HCEC 1CT (cell line): Measurements from ENCODE around the gene CYP2S1.
"Not testable (repeated sequence)": the region's sequence is repeated elsewhere in the genome, so short reads cannot be mapped to it uniquely, and the experiment has no call there.

Experiments
- DNase-seq: peaks from one replicate; pipeline ENCODE4 v3.0.0-alpha.2; 2017

CYP2S1 gene

GRCh38 chr19:41192574-41193429 is at the start of gene CYP2S1:
Gene CYP2S1, plus strand, starts transcription at chr19:41193219. Its CDS starts 46 bp downstream, at chr19:41193265.
- no peak for DNase-seq

GRCh38 chr19:41144403-41144802 is 48.6 kb upstream of the CYP2S1 start:
- peak; percentile 68 for DNase-seq

- DNase-seq = no peak
Measured at GRCh38 chr19:41149831-41150230, 43.2 kb upstream of the CYP2S1 start.

GRCh38 chr19:41150986-41151385 is 42.0 kb upstream of the CYP2S1 start:
- not testable (repeated sequence) for DNase-seq

GRCh38 chr19:41154060-41154459 is 39.0 kb upstream of the CYP2S1 start:
- no peak for DNase-seq

- DNase-seq = no peak
Measured at GRCh38 chr19:41156207-41156606, 36.8 kb upstream of the CYP2S1 start.

- no peak for DNase-seq
Measured at GRCh38 chr19:41159881-41160280, 33.1 kb upstream of the CYP2S1 start.

- no peak for DNase-seq
Measured at GRCh38 chr19:41161903-41162302, 31.1 kb upstream of the CYP2S1 start.

- DNase-seq = no peak
Measured at GRCh38 chr19:41166944-41167804, 25.8 kb upstream of the CYP2S1 start.

GRCh38 chr19:41172297-41173164 is 20.5 kb upstream of the CYP2S1 start:
- no peak for DNase-seq

GRCh38 chr19:41174297-41174928 is 18.6 kb upstream of the CYP2S1 start:
- DNase-seq = no peak

GRCh38 chr19:41175801-41176777 is 16.9 kb upstream of the CYP2S1 start:
- peak; percentile 75 for DNase-seq

- DNase-seq = not testable (repeated sequence)
Measured at GRCh38 chr19:41180173-41180572, 12.8 kb upstream of the CYP2S1 start.

- DNase-seq = no peak
Measured at GRCh38 chr19:41186971-41187883, 5.8 kb upstream of the CYP2S1 start.

GRCh38 chr19:41187884-41188279 is 5.1 kb upstream of the CYP2S1 start:
- DNase-seq = no peak

- DNase-seq = no peak
Measured at GRCh38 chr19:41189425-41190065, 3.5 kb upstream of the CYP2S1 start.

GRCh38 chr19:41193430-41194156 is 574 bp downstream of the CYP2S1 start:
- no peak for DNase-seq

GRCh38 chr19:41194157-41194552 is 1.1 kb downstream of the CYP2S1 start:
- no peak for DNase-seq
